ENCODE data around the gene TRIM2. TPM values are rescaled to one million over a fixed set of nuclear protein-coding genes. Genes with fewer than 3 reads are reported as not detected.

TRIM2 gene
- total RNA-seq, 1 experiment from 2014 or later: 46.6 TPM

- DNase-seq (ENCODE audit: low spot score): no peak
Measured at GRCh38 chr4:153332936-153333335, 128.7 kb downstream of the TRIM2 start.

DNA sequence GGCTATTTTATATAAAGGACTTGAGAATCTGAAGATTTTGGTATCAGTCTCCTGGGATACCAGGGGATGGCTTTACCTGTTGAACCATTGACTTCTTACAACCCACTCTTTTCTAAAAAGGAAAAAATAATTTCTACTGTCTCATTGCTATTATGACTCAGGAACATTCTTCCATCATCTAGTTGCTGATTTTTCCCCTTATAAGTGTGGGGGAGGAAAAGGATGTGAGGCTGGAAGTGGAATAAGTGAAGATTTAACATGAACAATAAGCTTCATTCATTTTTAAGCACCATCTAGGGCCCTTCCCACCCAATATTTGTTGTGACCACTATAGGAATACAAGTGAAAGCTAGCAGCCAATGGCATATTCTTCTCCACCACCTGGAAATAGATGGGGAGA, 129.6 kb downstream of the TRIM2 start:
- no peak for DNase-seq (ENCODE audit: low spot score)

- no peak for DNase-seq (ENCODE audit: low spot score)
Measured at GRCh38 chr4:153335665-153336064, 131.4 kb downstream of the TRIM2 start.

GRCh38 chr4:153337686-153338085, 133.4 kb downstream of the TRIM2 start:
- no peak for DNase-seq (ENCODE audit: low spot score)

DNA sequence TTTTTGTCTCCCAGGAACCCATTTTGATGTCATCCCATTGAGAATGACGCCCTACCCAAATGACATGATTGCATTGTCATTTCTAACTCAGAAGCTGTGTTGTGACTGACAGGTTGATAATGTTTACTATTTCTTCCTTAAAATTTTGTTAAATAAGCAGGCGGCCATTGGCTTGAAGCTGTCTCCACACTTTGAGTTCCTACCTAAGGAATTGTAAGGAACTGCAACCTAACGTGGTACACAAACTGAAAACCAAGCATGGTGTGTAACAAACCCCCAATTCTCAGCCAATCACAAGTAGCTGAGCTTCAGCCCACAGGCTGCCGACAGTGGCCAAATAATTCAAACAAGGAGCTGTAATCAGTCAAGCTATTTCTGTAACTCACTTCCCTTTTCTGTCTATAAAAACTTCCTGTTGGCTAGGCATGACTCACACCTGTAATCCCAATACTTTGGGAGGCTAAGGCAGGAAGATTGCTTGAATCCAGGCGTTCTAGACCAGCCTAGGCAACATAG, 137.4 kb downstream of the TRIM2 start:
- DNase-seq (ENCODE audit: low spot score): peak; percentile 79

DNA sequence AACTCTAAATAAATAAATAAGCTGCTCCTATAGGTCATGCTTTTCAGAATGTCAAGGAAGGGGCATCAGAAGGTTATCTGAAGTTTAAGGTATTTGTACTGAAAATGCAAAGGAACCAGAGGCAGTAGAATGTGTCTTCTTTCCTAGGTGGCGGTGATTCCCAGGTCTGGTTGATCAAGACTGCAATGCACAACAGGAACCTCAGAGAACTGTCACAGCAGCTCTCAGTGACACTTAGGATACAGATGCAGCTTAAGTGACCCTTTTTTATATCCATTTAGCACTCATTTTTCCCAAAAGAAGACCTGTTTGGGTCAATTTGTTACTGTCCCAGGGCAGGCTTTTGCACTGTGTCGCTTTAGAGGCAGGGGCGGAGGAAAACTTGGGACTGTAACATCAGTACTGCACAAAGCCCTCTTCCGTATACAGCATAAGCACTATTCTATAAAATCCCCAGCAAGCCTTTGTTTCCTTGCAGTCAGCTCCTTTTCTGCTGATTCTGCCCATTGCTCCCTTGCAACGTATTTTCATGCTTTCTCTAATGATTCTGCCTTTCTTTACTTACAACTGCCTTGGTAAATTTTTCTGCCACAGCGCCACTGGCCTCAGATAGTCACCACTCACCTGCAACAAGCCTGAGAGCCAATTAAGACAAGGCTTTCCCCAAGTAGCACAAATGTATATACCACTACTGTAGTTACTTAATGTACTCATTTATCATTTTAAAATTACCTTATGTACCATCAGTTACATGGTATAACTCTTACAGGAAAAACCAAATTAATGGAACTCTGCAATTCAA, 138.7 kb downstream of the TRIM2 start:
- no peak for DNase-seq (ENCODE audit: low spot score)

GRCh38 chr4:153344131-153345011, 140.1 kb downstream of the TRIM2 start, which contains the start of gene MND1:
Gene MND1 (plus strand): TSS chr4:153344688. CDS start chr4:153344738, 50 bp downstream.
- DNase-seq (ENCODE audit: low spot score): peak; percentile 65

DNA sequence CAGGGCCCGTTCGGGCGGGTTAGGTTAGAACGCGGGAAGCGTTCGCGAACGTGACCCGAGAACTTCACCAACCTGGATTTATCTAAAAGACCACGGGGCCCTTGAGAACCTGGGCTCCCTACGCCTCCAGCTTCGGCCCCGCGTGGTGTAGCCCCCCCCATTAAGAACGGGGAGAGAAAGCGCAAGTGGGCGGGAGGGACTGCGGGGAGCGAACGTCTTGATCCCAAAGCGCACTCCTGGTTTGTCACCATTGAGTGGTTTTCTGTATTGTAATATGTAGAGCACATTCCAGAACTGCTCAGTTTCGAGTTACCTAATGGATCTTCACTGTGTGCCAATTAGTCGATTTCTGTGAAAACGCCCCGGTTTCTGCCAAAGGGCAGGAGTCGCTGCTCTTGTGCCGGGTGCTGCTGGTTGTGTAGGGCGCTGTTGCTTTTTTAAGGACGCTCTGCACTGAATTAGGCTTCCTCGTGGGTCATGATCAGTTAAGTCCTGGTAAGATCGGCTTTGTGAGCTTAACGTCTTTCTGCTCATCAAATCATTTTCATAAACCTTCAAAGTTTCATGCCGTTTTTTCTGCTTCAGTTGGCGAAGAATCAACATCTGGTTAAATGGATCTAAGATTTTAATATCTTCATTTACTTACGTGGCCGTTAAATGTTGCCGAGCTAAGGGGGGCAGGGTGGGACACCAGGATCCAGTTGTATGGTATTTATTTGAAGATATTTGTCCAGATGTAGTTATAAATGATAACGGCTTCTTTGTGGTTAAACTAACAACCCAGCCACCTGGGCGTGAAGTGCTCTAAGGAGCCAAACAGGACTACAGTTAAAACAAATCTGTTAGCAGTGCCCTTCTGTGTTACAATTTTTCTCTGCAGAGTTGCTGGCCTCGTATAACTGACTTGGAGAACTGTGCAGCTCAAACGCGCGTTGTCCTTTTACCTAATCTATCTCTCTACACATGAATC, 141.1 kb downstream of the TRIM2 start:
- peak; percentile 50 for DNase-seq (ENCODE audit: low spot score)

DNA sequence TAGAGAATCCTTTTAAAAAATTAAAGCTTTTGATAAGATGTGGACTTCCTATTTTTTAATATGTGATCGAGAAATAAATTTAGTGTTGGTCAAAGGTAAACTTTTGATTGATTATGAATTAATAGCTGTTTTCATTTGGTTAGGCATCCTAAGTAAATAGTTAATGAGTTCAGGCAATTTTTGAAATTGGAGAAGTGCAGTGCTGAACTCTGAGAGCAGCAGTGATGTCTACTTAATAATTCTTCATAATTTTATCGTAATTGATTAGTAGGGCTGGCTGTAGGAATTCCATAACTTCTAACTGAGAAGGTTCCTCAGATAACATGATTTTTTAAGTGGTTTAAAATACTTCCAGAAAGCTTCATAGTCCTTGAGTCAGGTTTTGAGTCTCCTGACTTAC, 141.8 kb downstream of the TRIM2 start:
- DNase-seq (ENCODE audit: low spot score): no peak

DNA sequence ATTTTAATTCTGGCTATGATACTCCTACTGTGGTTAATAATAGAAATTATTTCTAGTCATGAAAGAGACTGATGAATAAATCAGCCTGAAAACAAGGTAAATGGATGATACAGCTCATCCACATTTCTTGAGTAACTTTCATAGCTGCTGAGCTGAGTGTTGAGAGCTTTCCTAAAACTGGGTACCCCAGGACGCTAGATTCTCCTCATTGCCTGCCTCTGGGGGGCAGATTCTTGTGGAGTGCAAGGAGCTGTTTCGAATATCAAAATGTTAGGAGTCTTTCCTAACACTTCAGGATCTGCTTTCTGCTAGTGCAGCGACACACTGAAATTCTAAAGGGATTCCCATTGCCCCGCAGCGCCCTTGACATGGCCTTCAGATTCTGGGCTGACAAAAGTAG, 142.3 kb downstream of the TRIM2 start:
- no peak for DNase-seq (ENCODE audit: low spot score)

DNA sequence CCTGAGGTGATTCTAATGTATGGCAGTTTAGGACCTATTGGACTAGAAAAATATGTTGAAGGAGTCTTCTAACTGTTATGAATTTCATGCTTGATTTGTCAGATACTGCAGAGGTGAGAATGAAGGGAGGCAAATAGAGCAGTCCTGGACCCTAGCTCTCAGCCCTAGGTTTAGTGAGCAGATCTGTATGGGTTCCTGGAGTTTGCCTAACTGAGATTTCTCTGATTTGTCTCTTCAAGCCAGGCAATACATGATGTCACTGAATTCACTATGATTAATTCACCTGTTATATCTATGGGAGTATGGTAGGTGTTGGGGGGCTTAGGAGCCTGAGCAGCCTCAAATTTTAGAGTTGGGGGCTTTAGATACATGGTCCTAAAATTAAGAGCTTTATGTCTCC, 142.9 kb downstream of the TRIM2 start:
- DNase-seq (ENCODE audit: low spot score): no peak

DNA sequence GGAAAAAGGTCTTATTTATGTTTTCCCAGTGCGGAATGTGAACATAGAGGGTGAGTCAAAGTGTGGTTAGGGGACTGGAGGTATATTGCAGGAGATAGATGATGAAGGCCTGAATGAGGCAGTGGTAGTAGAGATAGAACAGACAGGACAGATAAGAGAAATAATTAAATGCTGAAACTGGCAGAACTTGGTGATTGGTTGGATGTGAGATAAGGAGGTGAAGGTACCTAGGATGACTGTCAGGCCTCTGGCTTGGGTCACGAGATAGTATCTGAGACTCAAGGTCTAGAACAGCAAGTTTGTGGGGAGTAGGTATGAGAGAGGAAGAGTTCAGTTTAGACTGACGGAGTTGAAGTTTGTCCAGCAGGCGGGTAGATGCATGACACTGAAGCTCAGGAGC, 143.8 kb downstream of the TRIM2 start:
- DNase-seq (ENCODE audit: low spot score): peak; percentile 51

DNA sequence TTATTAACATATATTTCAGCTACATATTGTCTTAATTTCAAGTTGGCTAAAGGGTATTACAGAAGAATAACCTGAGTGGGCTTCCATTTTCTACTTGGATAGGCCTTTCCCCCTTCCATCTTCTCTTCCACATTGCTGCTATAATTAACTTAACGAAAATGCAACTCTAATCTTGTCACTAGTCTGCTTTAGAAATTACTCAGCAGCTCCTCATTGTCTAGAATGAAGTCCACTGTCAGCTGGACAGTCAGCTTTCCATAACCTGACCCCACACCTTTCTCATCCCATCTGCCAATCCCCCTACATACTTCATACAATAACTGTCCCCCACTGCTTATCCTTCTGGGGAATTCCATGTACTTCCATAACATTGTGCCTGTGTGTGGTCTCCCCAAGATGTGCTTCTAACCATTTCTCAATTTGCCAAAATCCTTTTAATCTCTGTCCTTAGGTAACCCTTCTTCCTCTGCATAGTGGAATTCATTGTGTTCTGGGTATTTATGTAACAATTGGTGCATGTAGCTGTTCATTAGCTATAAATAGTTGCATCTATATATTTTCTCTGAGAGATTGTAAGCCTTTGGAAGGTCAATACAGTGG, 145.1 kb downstream of the TRIM2 start:
- no peak for DNase-seq (ENCODE audit: low spot score)

DNA sequence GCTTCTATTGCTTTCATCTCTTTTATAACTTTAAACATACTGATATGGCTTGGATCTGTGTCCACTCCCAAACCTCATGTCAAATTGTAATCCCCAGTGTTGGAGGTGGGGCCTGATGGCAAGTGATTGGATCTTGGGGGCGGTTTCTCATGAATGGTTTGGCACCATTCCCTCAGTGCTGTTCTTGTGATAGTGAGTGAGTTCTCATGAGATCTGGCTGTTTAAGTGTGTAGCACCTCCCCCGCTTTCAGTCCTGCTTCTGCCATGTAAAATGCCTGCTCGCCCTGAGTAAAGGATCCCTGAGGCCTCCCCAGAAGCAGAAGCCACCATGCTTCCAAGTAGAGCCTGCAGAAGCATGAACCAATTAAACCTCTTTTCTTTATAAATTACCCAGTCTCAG, 157.9 kb downstream of the TRIM2 start:
- no peak for DNase-seq (ENCODE audit: low spot score)

- DNase-seq (ENCODE audit: low spot score): no peak
Measured at GRCh38 chr4:153364061-153364460, 159.8 kb downstream of the TRIM2 start.

- DNase-seq (ENCODE audit: low spot score): no peak
Measured at GRCh38 chr4:153365003-153365402, 160.8 kb downstream of the TRIM2 start.

DNA sequence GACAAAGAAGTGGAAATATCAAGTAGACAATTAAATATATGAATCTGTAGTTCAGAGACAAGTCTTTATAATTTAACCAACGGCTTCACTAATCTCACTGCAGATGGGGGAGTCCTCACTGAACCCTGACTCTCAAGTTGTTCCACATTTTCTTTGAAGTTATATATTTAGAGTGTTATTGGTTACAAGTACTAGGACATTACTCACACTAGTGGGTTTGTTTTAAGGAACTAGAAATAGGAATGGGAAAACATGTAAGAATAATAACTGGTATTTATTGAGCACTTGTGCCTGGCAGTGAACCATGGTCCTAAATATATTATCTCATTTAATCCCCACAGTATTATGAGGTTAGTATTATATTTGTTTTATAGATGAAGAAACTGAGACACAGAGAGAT, 162.2 kb downstream of the TRIM2 start:
- DNase-seq (ENCODE audit: low spot score): no peak

- no peak for DNase-seq (ENCODE audit: low spot score)
Measured at GRCh38 chr4:153367092-153367491, 162.8 kb downstream of the TRIM2 start.

DNA sequence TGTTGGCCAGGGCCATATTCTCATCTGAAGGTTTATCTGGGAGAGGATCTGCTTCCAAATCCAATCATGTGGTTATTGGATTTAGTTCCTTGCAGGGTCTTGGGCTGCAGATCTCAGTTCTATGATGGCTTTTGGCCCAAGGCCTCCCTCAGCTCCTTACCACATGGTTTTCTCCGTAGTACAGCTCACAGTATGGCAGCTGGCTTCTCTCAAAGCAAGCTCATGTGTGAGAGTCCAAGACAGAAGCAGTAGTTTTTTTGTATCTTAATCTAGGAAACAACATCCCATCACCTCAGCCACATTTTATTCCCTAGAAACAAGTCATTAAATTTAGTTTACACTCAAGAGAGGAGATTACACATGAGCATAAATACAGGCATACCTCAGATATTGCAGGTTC, 164.8 kb downstream of the TRIM2 start:
- no peak for DNase-seq (ENCODE audit: low spot score)

- DNase-seq (ENCODE audit: low spot score): no peak
Measured at GRCh38 chr4:153371701-153372234, 167.5 kb downstream of the TRIM2 start.

Data from A172 (cell line).